Liver (tissue), 3 donors: ENCODE measurements around the gene MDGA2.

Experiments
- CTCF ChIP-seq: fragments of 150-350 bp; IDR thresholded peaks from 2 replicates; pipeline ENCODE4 v1.5.1; 2017; ENCODE audit warnings: improper control_type of control experiment, low read depth, low read length; ENCODE audit not compliant: missing input control
- GABPA ChIP-seq, 2 donors: IDR thresholded peaks in 1 of 2; conservative IDR thresholded peaks in 1 of 2; 2 replicates each; pipeline ENCODE4 v1.6.1; 2016; ENCODE audit warnings: antibody characterized with exemption in 2 of 2, mild to moderate bottlenecking in 1 of 2, moderate library complexity in 1 of 2
- JUND ChIP-seq, 2 donors: IDR thresholded peaks; 2 replicates each; pipeline ENCODE4 v1.6.1; 2016; ENCODE audit warnings: antibody characterized with exemption in 2 of 2
- MAX ChIP-seq: IDR thresholded peaks from 2 replicates; pipeline ENCODE4 v1.6.1; 2016; ENCODE audit warnings: antibody characterized with exemption
- donor health status: healthy.
- donor health status: healthy.

GRCh38 chr14:47085678-47086077 lies 589.7 kb downstream of the MDGA2 start:
- no peak for TF ChIP-seq MAX
- no peak for TF ChIP-seq CTCF
- no peak for TF ChIP-seq JUND (IDR thresholded peaks at IDR 0.05)
- no peak for TF ChIP-seq GABPA (IDR thresholded peaks at IDR 0.05 in 1 of 2, conservative IDR thresholded peaks at IDR 0.05 in 1 of 2)
